Measurements from ENCODE around the gene PCGF5.

The PCGF5 gene

DNA sequence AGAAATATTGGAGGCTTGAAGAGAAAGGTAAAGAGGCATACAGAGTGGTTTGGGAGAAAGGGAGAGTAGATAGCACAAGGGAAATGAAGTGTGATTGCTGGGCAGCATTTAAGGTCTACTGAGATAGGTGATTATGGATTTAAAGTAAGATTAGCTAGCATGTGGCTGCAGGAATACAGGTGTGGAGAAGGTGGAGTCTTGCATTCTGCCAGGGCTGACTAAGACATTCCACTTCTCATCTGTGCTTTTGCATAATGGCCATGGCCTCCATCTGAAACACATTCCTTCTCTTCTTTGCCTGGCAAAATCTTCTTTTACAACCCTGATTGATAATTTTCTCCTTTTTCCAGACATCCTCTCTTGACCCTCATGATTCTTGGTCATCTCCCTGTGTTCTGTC, 31.6 kb upstream of the PCGF5 start:
- peaks cover 0 to 3% (median 0%) of the 10 kb centered on the region in 4 experiments for H3K4me1 ChIP-seq (ENCODE audit: control extremely low read depth in 1 of 4, control insufficient read depth in 4 of 4, insufficient read depth in 4 of 4, low read length in 3 of 4)
- DNase-seq = no peak
- H3K4me3 ChIP-seq (ENCODE audit: control insufficient read depth in 1 of 7, extremely low read depth in 1 of 7, insufficient read depth in 4 of 7, low read depth in 2 of 7, low read length in 6 of 7) = no peak overlapping the region
- no peak overlapping the region for H3K27ac ChIP-seq (ENCODE audit: insufficient read depth in 1 of 2, low read depth in 1 of 2, low read length in 2 of 2, poor library complexity in 1 of 2, severe bottlenecking in 2 of 2)
- ChIA-PET POLR2A (no interaction called here), CTCF (no interaction called here)
- peaks cover 0 to 6% (median 0%) of the 10 kb centered on the region in 4 experiments for H3K36me3 ChIP-seq (ENCODE audit: control insufficient read depth in 4 of 4, insufficient read depth in 4 of 4, low read length in 3 of 4)
- no peaks in the 10 kb centered on the region for H3K27me3 ChIP-seq (replicated peaks in 2 of 5; ENCODE audit: control insufficient read depth in 4 of 5, insufficient read depth in 5 of 5, low read length in 4 of 5)
- peaks cover 0 to 2% (median 2%) of the 10 kb centered on the region in 5 experiments for H3K9me3 ChIP-seq (ENCODE audit: control extremely low read depth in 1 of 5, control insufficient read depth in 4 of 5, insufficient read depth in 2 of 5, low read depth in 1 of 5, low read length in 4 of 5)

DNA sequence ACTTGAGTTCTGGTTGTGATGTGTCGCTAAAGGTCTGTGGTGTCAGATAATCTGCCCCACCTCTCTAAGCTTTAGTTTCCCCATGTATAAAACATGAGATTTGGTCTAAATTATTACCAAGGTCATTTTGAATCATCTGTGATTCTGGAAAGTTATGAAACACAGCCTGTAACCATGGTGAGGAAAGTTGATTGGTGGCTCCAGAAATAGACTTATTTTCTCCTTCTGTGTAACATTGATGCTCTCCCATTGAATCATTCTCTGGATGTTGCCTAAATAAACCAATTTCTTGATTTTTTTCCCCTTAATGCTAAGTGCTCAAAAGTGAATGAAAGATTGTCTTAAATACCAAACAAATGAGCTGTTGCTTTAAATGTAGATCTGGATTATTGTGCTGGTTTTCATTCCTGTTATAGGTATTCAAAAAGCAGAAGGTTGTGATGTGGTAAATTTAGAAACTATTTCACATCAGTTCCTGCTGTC, 30.0 kb upstream of the PCGF5 start:
- no CpG with 5 or more reads among the region's 1 CpG for WGBS (ENCODE audit: insufficient coverage)
- H3K9me3 ChIP-seq (ENCODE audit: control extremely low read depth in 1 of 5, control insufficient read depth in 4 of 5, insufficient read depth in 2 of 5, low read depth in 1 of 5, low read length in 4 of 5) = peaks cover 0 to 2% (median 0%) of the 10 kb centered on the region in 5 experiments
- H3K4me1 ChIP-seq (ENCODE audit: control extremely low read depth in 1 of 4, control insufficient read depth in 4 of 4, insufficient read depth in 4 of 4, low read length in 3 of 4) = peaks cover 0 to 3% (median 0%) of the 10 kb centered on the region in 4 experiments
- no peak overlapping the region for H3K4me3 ChIP-seq (ENCODE audit: control insufficient read depth in 1 of 7, extremely low read depth in 1 of 7, insufficient read depth in 4 of 7, low read depth in 2 of 7, low read length in 6 of 7)
- CTCF ChIA-PET = no interaction called here
- peaks cover 0 to 6% (median 0%) of the 10 kb centered on the region in 4 experiments for H3K36me3 ChIP-seq (ENCODE audit: control insufficient read depth in 4 of 4, insufficient read depth in 4 of 4, low read length in 3 of 4)
- DNase-seq = peak in 1 of 3 donors; percentile 19
- H3K27ac ChIP-seq (ENCODE audit: insufficient read depth in 1 of 2, low read depth in 1 of 2, low read length in 2 of 2, poor library complexity in 1 of 2, severe bottlenecking in 2 of 2) = no peak overlapping the region
- POLR2A ChIA-PET = no interaction called here
- H3K27me3 ChIP-seq (replicated peaks in 2 of 5; ENCODE audit: control insufficient read depth in 4 of 5, insufficient read depth in 5 of 5, low read length in 4 of 5) = no peaks in the 10 kb centered on the region

DNA sequence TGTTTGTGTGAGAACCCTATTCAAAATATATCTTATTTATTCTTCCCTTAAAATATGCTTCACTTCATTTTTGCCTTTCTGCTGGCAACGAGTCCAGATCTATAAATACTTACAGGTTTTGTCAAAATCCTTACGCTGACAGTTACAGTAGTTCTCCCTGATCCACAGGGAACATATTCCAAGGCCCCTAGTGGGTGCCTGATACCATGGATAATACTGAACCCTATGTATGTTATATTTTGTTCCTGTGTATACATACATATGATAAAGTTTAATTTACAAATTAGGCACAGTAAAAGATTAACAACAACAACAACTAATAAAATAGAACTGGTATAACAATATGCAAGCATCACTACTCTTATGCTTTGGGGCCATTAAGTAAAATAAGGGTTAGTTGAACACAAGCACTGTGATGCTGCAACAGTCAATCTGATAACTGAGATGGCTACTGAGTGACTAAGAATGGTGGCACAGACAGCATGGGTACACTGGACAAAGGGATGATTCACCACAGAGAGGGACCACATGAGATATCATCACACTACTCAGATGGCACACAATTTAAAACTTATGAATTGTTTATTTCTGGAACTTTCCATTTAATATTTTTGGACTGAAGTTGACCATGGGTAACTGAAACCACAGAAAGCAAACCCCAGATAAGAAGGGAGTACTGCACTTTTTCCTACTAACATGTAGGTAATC, 29.4 kb upstream of the PCGF5 start:
- POLR2A ChIA-PET = no interaction called here
- no peak overlapping the region for H3K4me3 ChIP-seq (ENCODE audit: control insufficient read depth in 1 of 7, extremely low read depth in 1 of 7, insufficient read depth in 4 of 7, low read depth in 2 of 7, low read length in 6 of 7)
- H3K4me1 ChIP-seq (ENCODE audit: control extremely low read depth in 1 of 4, control insufficient read depth in 4 of 4, insufficient read depth in 4 of 4, low read length in 3 of 4) = peaks cover 0 to 3% (median 0%) of the 10 kb centered on the region in 4 experiments
- no peaks in the 10 kb centered on the region for H3K27me3 ChIP-seq (replicated peaks in 2 of 5; ENCODE audit: control insufficient read depth in 4 of 5, insufficient read depth in 5 of 5, low read length in 4 of 5)
- no peak overlapping the region for H3K27ac ChIP-seq (ENCODE audit: insufficient read depth in 1 of 2, low read depth in 1 of 2, low read length in 2 of 2, poor library complexity in 1 of 2, severe bottlenecking in 2 of 2)
- peaks cover 0 to 4% (median 0%) of the 10 kb centered on the region in 4 experiments for H3K36me3 ChIP-seq (ENCODE audit: control insufficient read depth in 4 of 4, insufficient read depth in 4 of 4, low read length in 3 of 4)
- CTCF ChIA-PET = no interaction called here
- DNase-seq = peak in 1 of 3 donors; percentile 33
- no CpG with 5 or more reads among the region's 2 CpGs for WGBS (ENCODE audit: insufficient coverage)
- H3K9me3 ChIP-seq (ENCODE audit: control extremely low read depth in 1 of 5, control insufficient read depth in 4 of 5, insufficient read depth in 2 of 5, low read depth in 1 of 5, low read length in 4 of 5) = peaks cover 0 to 2% (median 0%) of the 10 kb centered on the region in 5 experiments

DNA sequence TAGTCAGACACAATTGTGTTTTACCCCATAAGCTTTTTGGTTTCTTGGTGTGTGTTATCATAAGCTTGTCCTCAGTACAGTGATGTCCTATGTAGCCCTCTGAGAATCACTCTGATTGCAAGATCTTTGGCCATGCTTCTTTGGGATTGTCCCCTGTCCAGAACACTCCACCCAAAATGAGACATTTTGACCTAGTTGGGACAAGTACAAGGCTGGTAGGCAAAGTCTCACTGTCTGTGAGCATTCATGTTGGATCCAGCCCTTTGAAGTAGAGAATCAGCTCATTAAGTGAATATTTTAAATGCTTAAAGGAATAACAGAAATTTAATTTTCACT, 28.9 kb upstream of the PCGF5 start:
- Histone ChIP-seq H3K4me1 (ENCODE audit: control extremely low read depth in 1 of 4, control insufficient read depth in 4 of 4, insufficient read depth in 4 of 4, low read length in 3 of 4) (peaks cover 0 to 3% (median 0%) of the 10 kb centered on the region in 4 experiments), H3K4me3 (ENCODE audit: control insufficient read depth in 1 of 7, extremely low read depth in 1 of 7, insufficient read depth in 4 of 7, low read depth in 2 of 7, low read length in 6 of 7) (no peak overlapping the region), H3K27me3 (replicated peaks in 2 of 5; ENCODE audit: control insufficient read depth in 4 of 5, insufficient read depth in 5 of 5, low read length in 4 of 5) (no peaks in the 10 kb centered on the region), H3K9me3 (ENCODE audit: control extremely low read depth in 1 of 5, control insufficient read depth in 4 of 5, insufficient read depth in 2 of 5, low read depth in 1 of 5, low read length in 4 of 5) (peaks cover 0 to 2% (median 0%) of the 10 kb centered on the region in 5 experiments), H3K36me3 (ENCODE audit: control insufficient read depth in 4 of 4, insufficient read depth in 4 of 4, low read length in 3 of 4) (peaks cover 0 to 4% (median 0%) of the 10 kb centered on the region in 4 experiments), H3K27ac (ENCODE audit: insufficient read depth in 1 of 2, low read depth in 1 of 2, low read length in 2 of 2, poor library complexity in 1 of 2, severe bottlenecking in 2 of 2) (no peak overlapping the region)
- DNase-seq = no peak
- ChIA-PET POLR2A (no interaction called here), CTCF (no interaction called here)

DNA sequence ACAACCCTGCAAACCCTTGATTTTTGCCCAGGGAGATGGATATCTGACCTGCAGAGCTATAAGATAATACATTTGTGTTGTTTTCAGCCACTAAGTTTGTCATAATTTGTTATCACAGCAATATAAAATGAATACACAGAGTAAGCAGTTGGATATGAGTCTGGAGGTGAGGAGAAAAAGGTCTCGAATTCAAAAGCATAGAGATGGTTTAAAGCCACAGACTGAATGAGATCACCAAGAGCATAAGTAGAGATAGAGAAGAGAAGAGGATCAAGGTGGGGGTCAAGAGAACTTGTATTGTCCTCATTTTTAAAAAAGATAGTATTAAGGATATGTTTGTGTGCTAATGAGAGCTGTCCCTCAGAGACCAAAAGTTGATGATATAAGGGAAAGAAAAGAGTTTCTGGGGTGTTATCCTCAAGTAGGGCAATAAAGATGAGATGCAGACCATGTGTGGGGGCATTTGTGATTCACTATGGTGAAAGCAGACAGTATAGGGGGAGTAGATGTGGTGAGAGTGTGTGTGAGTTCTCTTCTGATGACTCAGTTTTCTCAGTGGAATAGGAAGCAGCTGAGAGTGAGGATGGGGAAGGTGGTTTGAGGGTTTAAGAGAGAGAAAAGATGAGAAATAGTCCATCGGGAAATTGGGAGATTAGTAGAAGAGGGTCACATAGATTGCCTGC, 25.8 kb upstream of the PCGF5 start:
- Histone ChIP-seq H3K4me3 (ENCODE audit: control insufficient read depth in 1 of 7, extremely low read depth in 1 of 7, insufficient read depth in 4 of 7, low read depth in 2 of 7, low read length in 6 of 7) (no peak overlapping the region), H3K27ac (ENCODE audit: insufficient read depth in 1 of 2, low read depth in 1 of 2, low read length in 2 of 2, poor library complexity in 1 of 2, severe bottlenecking in 2 of 2) (no peak overlapping the region), H3K36me3 (ENCODE audit: control insufficient read depth in 4 of 4, insufficient read depth in 4 of 4, low read length in 3 of 4) (no peaks in the 10 kb centered on the region), H3K27me3 (replicated peaks in 2 of 5; ENCODE audit: control insufficient read depth in 4 of 5, insufficient read depth in 5 of 5, low read length in 4 of 5) (no peaks in the 10 kb centered on the region), H3K9me3 (ENCODE audit: control extremely low read depth in 1 of 5, control insufficient read depth in 4 of 5, insufficient read depth in 2 of 5, low read depth in 1 of 5, low read length in 4 of 5) (peaks cover 0 to 2% (median 0%) of the 10 kb centered on the region in 5 experiments), H3K4me1 (ENCODE audit: control extremely low read depth in 1 of 4, control insufficient read depth in 4 of 4, insufficient read depth in 4 of 4, low read length in 3 of 4) (peaks cover 0 to 12% (median 0%) of the 10 kb centered on the region in 4 experiments)
- DNase-seq = peak in 1 of 3 donors; percentile 46
- POLR2A ChIA-PET = no interaction called here
- 100% methylated on average over 2 of the region's 2 CpGs for WGBS (ENCODE audit: insufficient coverage)
- CTCF ChIA-PET = no interaction called here

DNA sequence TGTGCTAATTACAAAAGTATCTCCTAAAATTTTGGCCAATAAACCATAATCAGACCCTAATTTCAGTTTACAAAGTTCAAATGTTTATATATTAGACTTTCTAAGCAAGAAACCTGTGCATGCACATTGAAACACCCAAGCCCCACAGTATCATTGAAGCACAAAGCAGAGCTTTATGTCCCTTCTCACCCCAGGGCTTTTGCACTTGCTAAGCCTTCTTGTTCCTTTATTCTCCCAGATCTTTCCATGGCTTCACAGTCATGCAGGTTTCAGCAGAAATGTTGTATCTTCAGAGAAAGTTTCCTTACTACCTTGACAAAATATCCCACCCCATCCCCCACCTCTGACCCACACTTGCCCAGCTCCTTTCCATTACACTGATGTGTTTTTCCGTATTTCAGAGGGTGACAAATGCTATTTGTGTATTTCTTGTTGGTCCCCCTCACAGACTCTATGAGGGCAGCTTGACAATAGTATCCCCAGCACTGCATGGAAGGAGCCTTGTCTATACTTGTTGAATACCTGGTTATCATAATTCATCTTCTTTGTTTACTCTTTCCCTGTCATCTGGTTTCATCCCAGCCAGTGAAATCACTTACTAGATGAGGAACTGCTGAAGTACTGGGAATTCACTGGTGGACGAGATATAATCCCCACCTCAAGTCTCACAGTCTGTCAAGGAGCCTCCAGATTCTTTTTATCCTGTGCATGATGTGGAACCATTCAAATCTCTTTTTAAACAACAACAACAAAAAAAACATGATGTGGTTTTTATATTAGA, 24.0 kb upstream of the PCGF5 start:
- peaks cover 0 to 21% (median 8%) of the 10 kb centered on the region in 4 experiments for H3K4me1 ChIP-seq (ENCODE audit: control extremely low read depth in 1 of 4, control insufficient read depth in 4 of 4, insufficient read depth in 4 of 4, low read length in 3 of 4)
- no peak for DNase-seq
- no peak overlapping the region for H3K27ac ChIP-seq (ENCODE audit: insufficient read depth in 1 of 2, low read depth in 1 of 2, low read length in 2 of 2, poor library complexity in 1 of 2, severe bottlenecking in 2 of 2)
- H3K4me3 ChIP-seq (ENCODE audit: control insufficient read depth in 1 of 7, extremely low read depth in 1 of 7, insufficient read depth in 4 of 7, low read depth in 2 of 7, low read length in 6 of 7) = no peak overlapping the region
- ChIA-PET CTCF (interaction anchor here (0.6 to 1.2 kb wide), 2 partner anchors 14 to 33 kb away, joined by 3 to 4 read pairs; no protein-coding TSS in a partner anchor), POLR2A (no interaction called here)
- no peaks in the 10 kb centered on the region for H3K36me3 ChIP-seq (ENCODE audit: control insufficient read depth in 4 of 4, insufficient read depth in 4 of 4, low read length in 3 of 4)
- 100% methylated on average over 1 of the region's 2 CpGs for WGBS (ENCODE audit: insufficient coverage)
- H3K9me3 ChIP-seq (ENCODE audit: control extremely low read depth in 1 of 5, control insufficient read depth in 4 of 5, insufficient read depth in 2 of 5, low read depth in 1 of 5, low read length in 4 of 5) = peaks cover 0 to 2% (median 0%) of the 10 kb centered on the region in 5 experiments
- H3K27me3 ChIP-seq (replicated peaks in 2 of 5; ENCODE audit: control insufficient read depth in 4 of 5, insufficient read depth in 5 of 5, low read length in 4 of 5) = no peaks in the 10 kb centered on the region
